Osteoblast (primary cell): ENCODE measurements around the gene YAE1. TPM values are rescaled to one million over a fixed set of nuclear protein-coding genes. Genes with fewer than 3 reads are reported as not detected.

Source experiments
- DNase-seq: peaks from one replicate; pipeline ENCODE4 v3.0.0; 2011; ENCODE audit warnings: low spot score, mixed read lengths; ENCODE audit not compliant: insufficient read length; ENCODE audit errors: missing footprints
- H2AFZ ChIP-seq: 2 replicates; pipeline ENCODE4 v1.6.0; 2011; ENCODE audit warnings: mild to moderate bottlenecking, low read length
- H3K27ac ChIP-seq: 2 replicates; pipeline ENCODE4 v1.5.1; 2011; ENCODE audit warnings: mild to moderate bottlenecking, low read depth, low read length, moderate library complexity
- H3K27me3 ChIP-seq: 2 replicates; pipeline ENCODE4 v1.6.0; 2012; ENCODE audit warnings: mild to moderate bottlenecking, control low read depth, inconsistent platforms, low read length, moderate library complexity; ENCODE audit not compliant: insufficient read depth
- H3K36me3 ChIP-seq: 2 replicates; pipeline ENCODE4 v1.5.1; 2011; ENCODE audit warnings: mild to moderate bottlenecking, low read length, control low read depth, moderate library complexity; ENCODE audit not compliant: insufficient read depth
- H3K4me1 ChIP-seq: 2 replicates; pipeline ENCODE4 v1.5.1; 2011; ENCODE audit warnings: mild to moderate bottlenecking, low read length, control low read depth, moderate library complexity; ENCODE audit not compliant: insufficient read depth
- H3K4me2 ChIP-seq: 2 replicates; pipeline ENCODE4 v1.6.0; 2011; ENCODE audit warnings: mild to moderate bottlenecking, low read length; ENCODE audit not compliant: insufficient read depth
- H3K4me3 ChIP-seq: fragments of 200-600 bp; sonication (generic); 3 replicates; pipeline ENCODE4 v1.5.1; 2012; ENCODE audit warnings: mild to moderate bottlenecking, low read length, inconsistent platforms; ENCODE audit not compliant: insufficient read depth
- H3K79me2 ChIP-seq: 2 replicates; pipeline ENCODE4 v1.6.0; 2012; ENCODE audit warnings: mild to moderate bottlenecking, low read length, control low read depth, inconsistent platforms; ENCODE audit not compliant: insufficient read depth
- H3K9me3 ChIP-seq: 2 replicates; pipeline ENCODE4 v1.5.1; 2011; ENCODE audit warnings: low read depth, low read length, control low read depth
- H4K20me1 ChIP-seq: 2 replicates; pipeline ENCODE4 v1.6.0; 2012; ENCODE audit warnings: mild to moderate bottlenecking, low read length, control low read depth; ENCODE audit not compliant: insufficient read depth
- CTCF ChIP-seq: IDR thresholded peaks from 2 replicates; pipeline ENCODE4 v1.5.1; 2011; ENCODE audit warnings: mild to moderate bottlenecking, low read depth, low read length, moderate library complexity; ENCODE audit errors: extremely low read depth
- total RNA-seq: library from RNA; depleted of rRNA; stranded (reverse); fragments of >200 nt; gene quantifications from 2 replicates; pipeline ENCODE4 v1.2.3, GENCODE V29; 2012

The YAE1 gene
- 29.0 and 32.7 TPM in 2 replicates for total RNA-seq

DNA sequence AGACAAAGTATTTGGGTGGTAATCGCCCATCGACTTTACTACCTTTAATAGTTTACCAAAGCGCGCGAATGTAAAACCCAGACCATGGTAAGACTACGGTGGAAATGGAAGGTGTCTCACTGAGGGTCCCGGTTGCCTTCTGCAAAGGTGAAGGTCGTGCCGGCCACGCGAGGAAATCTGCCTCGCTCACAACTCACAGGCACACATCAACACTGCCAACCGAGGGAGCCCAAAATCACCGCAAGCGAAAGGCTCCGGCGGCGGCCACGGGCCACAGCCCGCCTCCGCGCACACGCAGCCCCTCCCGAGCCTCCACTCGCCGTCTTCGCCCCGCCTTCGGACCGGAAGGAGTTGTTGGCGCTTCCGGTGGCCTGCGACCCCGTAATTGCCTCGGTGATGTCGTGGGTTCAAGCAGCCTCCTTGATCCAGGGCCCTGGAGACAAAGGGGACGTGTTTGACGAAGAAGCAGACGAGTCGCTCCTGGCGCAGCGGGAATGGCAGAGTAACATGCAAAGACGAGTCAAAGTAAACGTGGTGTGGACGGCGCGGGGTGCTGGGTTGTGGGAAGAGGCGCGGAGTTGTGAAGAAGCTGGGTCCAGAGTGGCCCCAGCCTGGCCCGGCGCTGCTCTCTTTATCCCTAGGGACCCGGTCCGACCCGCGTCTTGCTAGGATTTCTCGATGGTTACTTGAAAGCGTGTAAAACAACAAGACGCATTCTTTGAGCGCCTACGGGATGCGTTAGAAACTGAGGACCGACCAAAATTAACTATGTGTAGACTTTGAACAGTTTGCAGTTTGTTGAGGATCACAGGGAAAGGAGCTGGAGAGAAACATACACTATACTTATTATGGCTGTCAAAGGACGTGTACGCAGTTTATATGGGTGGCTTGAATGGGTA, at the start of gene YAE1:
TSS of gene YAE1 (plus strand) at position 382 of the 899 bp plus-strand sequence. CDS start at position 397, 15 bp downstream.
- Histone ChIP-seq H3K4me2 (peak within 1 kb of the TSS; percentile 86), H3K27me3 (no peaks in the 10 kb centered on the region), H3K79me2 (peaks cover 30% of the 10 kb centered on the region), H3K4me3 (peak within 1 kb of the TSS; percentile 78), H3K36me3 (peaks cover 3% of the 10 kb centered on the region), H3K9me3 (no peaks in the 10 kb centered on the region), H2AFZ (peak within 1 kb of the TSS; percentile 89), H3K27ac (peak within 1 kb of the TSS; percentile 68), H4K20me1 (no peaks in the 10 kb centered on the region), H3K4me1 (peaks cover 14% of the 10 kb centered on the region)
- DNase-seq: peak; percentile 96
- TF ChIP-seq CTCF: no peak

- no peaks in the 10 kb centered on the region for H3K79me2 ChIP-seq
- no peaks in the 10 kb centered on the region for H3K36me3 ChIP-seq
- DNase-seq: no peak
- H3K4me1 ChIP-seq: no peaks in the 10 kb centered on the region
- peaks cover 18% of the 10 kb centered on the region for H3K27me3 ChIP-seq
- no peak overlapping the region for H2AFZ ChIP-seq
- no peak overlapping the region for H3K27ac ChIP-seq
- TF ChIP-seq CTCF: no peak
- H4K20me1 ChIP-seq: no peaks in the 10 kb centered on the region
- H3K4me3 ChIP-seq: no peak overlapping the region
- no peaks in the 10 kb centered on the region for H3K9me3 ChIP-seq
- no peak overlapping the region for H3K4me2 ChIP-seq
These were observed 49.7 kb upstream of the YAE1 start for GRCh38 chr7:39516498-39516897.

- H3K9me3 ChIP-seq: no peaks in the 10 kb centered on the region
- H3K79me2 ChIP-seq: no peaks in the 10 kb centered on the region
- H2AFZ ChIP-seq: no peak overlapping the region
- no peaks in the 10 kb centered on the region for H3K4me1 ChIP-seq
- H3K27me3 ChIP-seq: peaks cover 18% of the 10 kb centered on the region
- no peaks in the 10 kb centered on the region for H4K20me1 ChIP-seq
- H3K4me2 ChIP-seq: no peak overlapping the region
- no peak overlapping the region for H3K27ac ChIP-seq
- no peaks in the 10 kb centered on the region for H3K36me3 ChIP-seq
- TF ChIP-seq CTCF: no peak
- DNase-seq: no peak
- no peak overlapping the region for H3K4me3 ChIP-seq
These were observed 49.0 kb upstream of the YAE1 start for GRCh38 chr7:39517240-39517639.

DNA sequence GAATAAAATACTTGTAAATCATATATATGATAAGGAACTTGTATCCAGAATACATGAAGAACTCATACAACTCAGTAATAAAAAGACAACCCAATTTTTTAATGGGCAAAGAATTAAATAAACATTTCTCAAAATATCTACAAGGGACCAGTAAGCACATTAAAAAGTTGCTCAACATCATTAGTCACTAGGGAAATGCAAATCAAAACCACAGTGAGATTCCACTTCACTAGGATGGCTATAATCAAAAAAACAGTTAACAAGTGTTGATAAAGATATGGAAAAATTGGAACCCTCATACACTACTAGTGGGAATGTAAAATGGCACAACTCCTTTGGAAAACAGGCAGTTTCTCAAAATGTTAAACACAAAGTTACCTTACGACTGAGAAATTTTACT, 40.3 kb upstream of the YAE1 start:
- Histone ChIP-seq H3K4me1 (no peaks in the 10 kb centered on the region), H3K4me2 (no peak overlapping the region), H3K4me3 (no peak overlapping the region), H3K27ac (no peak overlapping the region), H3K79me2 (no peaks in the 10 kb centered on the region), H2AFZ (no peak overlapping the region), H3K36me3 (no peaks in the 10 kb centered on the region), H3K9me3 (no peaks in the 10 kb centered on the region), H4K20me1 (no peaks in the 10 kb centered on the region), H3K27me3 (peaks cover 6% of the 10 kb centered on the region)
- TF ChIP-seq CTCF: no peak
- no peak for DNase-seq
